Subcutaneous abdominal adipose tissue (tissue), 5 donors: ENCODE results near the gene EDAR.

Experiments
- H3K27ac ChIP-seq: one replicate; pipeline ENCODE4 v1.7.0; 2013; ENCODE audit warnings: low read depth, mild to moderate bottlenecking, inconsistent platforms, low read length, moderate library complexity
- H3K27me3 ChIP-seq, 5 donors: one replicate each; pipeline ENCODE4 v1.7.0; 2013; ENCODE audit warnings: low read length in 5 of 5, inconsistent platforms in 1 of 5; ENCODE audit not compliant: control insufficient read depth in 5 of 5, insufficient read depth in 4 of 5
- H3K36me3 ChIP-seq, 5 donors: one replicate each; pipeline ENCODE4 v1.7.0; 2013; ENCODE audit warnings: low read length in 5 of 5; ENCODE audit not compliant: control insufficient read depth in 5 of 5, insufficient read depth in 5 of 5
- H3K4me1 ChIP-seq, 5 donors: one replicate each; pipeline ENCODE4 v1.7.0; 2013; ENCODE audit warnings: low read length in 5 of 5, mild to moderate bottlenecking in 3 of 5, moderate library complexity in 1 of 5; ENCODE audit not compliant: control insufficient read depth in 5 of 5, insufficient read depth in 5 of 5
- H3K4me3 ChIP-seq, 5 donors: one replicate each; pipeline ENCODE4 v1.7.0; 2013; ENCODE audit warnings: low read length in 5 of 5, low read depth in 1 of 5
- H3K9ac ChIP-seq, 5 donors: one replicate each; pipeline ENCODE4 v1.7.0; 2013; ENCODE audit warnings: low read length in 5 of 5, mild to moderate bottlenecking in 4 of 5, moderate library complexity in 3 of 5
- H3K9me3 ChIP-seq, 5 donors: one replicate each; pipeline ENCODE4 v1.7.0; 2013; ENCODE audit warnings: low read length in 5 of 5; ENCODE audit not compliant: control insufficient read depth in 5 of 5
- donor health status: healthy.
- donor health status: healthy.
- donor health status: healthy.
- donor health status: healthy.
- donor health status: healthy.

Gene EDAR

DNA sequence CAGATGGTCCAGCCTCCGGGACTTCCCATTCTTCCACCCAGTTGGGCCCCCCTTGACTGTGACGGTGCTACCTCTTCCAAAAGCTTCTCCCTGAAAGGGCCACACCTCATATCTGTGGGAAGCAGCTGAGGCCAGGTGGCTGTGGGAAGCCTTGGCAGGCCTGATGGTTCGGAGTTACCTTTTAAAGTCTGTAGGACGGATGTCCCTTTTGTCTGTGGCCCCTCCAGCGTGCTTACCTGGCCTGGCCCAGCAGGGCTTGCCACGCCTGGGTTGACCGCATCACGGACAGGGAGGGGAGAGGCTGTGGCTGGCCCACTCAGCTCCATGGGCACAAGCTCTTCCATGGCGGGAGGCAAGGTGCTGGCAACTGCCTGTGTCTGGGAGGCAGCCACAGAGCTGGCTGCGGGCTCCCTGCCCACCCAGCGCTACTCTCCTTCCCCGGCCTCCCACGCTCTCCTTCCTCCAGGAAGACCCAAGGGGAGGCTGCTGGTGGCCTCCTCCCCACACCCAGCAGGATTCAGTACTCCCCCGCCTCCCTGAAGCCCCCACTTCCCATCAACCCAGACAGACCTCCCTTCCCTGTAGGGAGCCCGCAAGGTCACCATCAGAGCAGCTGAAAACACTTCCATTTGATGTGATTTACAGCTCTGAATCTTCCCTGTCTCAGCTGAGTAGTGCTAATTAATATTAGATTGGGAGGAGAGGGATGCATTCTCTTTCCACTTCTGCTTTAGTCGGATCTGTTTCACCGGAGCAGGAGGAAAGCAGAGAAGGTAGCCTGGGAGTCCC lies 52.8 kb downstream of the EDAR start:
- Histone ChIP-seq H3K27ac (no peak overlapping the region), H3K27me3 (peaks cover 0 to 18% (median 5%) of the 10 kb centered on the region in 5 donors), H3K4me3 (no peak overlapping the region), H3K4me1 (peaks cover 0 to 4% (median 0%) of the 10 kb centered on the region in 5 donors), H3K36me3 (no peaks in the 10 kb centered on the region), H3K9ac (no peak overlapping the region), H3K9me3 (no peaks in the 10 kb centered on the region)

GRCh38 chr2:108935271-108935741 lies 53.7 kb downstream of the EDAR start:
- no peak overlapping the region for H3K9ac ChIP-seq
- peaks cover 0 to 4% (median 0%) of the 10 kb centered on the region in 5 donors for H3K4me1 ChIP-seq
- H3K36me3 ChIP-seq = no peaks in the 10 kb centered on the region
- no peak overlapping the region for H3K27ac ChIP-seq
- H3K4me3 ChIP-seq = no peak overlapping the region
- no peaks in the 10 kb centered on the region for H3K9me3 ChIP-seq
- peaks cover 0 to 21% (median 7%) of the 10 kb centered on the region in 5 donors for H3K27me3 ChIP-seq

DNA sequence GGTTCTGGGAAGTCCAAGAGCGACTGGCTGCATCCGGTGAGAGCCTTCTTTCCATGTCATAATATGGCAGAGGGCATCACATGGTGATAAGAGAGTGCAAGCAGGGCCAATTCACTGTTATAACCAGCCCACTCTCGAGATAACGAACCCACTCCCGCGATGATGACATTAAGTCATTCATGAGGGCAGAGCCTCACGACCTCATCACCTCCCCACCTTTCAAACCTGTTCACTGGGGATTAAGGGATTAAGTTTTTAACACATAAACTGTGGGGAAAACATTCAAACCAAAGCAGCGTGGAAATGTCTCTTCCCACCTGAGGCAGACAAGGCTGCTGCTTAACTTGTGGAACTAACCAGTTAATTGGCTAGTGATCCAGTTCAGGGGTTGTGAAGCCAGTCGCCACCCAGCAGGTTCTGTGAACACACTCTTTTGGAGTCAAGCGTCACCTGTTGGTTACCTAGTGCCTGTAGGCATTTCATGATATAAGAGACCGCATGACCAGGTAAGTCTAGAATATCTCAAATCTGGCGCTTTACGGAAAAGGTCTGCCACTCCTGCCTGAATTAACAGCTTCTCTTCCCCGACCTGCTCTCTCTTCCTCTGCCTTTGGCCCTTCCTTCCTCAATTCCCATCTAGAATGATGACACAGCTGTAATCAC lies 54.3 kb downstream of the EDAR start:
- Histone ChIP-seq H3K36me3 (no peaks in the 10 kb centered on the region), H3K27ac (no peak overlapping the region), H3K9me3 (no peaks in the 10 kb centered on the region), H3K9ac (no peak overlapping the region), H3K4me1 (peaks cover 0 to 4% (median 0%) of the 10 kb centered on the region in 5 donors), H3K27me3 (peaks cover 0 to 18% (median 1%) of the 10 kb centered on the region in 5 donors), H3K4me3 (no peak overlapping the region)

GRCh38 chr2:108934151-108934550 lies 54.9 kb downstream of the EDAR start:
- H3K27ac ChIP-seq = no peak overlapping the region
- H3K4me1 ChIP-seq = peaks cover 0 to 4% (median 0%) of the 10 kb centered on the region in 5 donors
- peaks cover 0 to 15% (median 2%) of the 10 kb centered on the region in 5 donors for H3K27me3 ChIP-seq
- no peak overlapping the region for H3K4me3 ChIP-seq
- H3K36me3 ChIP-seq = no peaks in the 10 kb centered on the region
- H3K9me3 ChIP-seq = no peaks in the 10 kb centered on the region
- H3K9ac ChIP-seq = no peak overlapping the region

- H3K9me3 ChIP-seq = no peaks in the 10 kb centered on the region
- H3K27ac ChIP-seq = no peak overlapping the region
- peaks cover 0 to 15% (median 3%) of the 10 kb centered on the region in 5 donors for H3K27me3 ChIP-seq
- peaks cover 0 to 4% (median 0%) of the 10 kb centered on the region in 5 donors for H3K4me1 ChIP-seq
- H3K9ac ChIP-seq = no peak overlapping the region
- H3K4me3 ChIP-seq = no peak overlapping the region
- H3K36me3 ChIP-seq = no peaks in the 10 kb centered on the region
These were observed 55.3 kb downstream of the EDAR start for GRCh38 chr2:108933691-108934117.

GRCh38 chr2:108932736-108933332 lies 56.2 kb downstream of the EDAR start:
- no peak overlapping the region for H3K27ac ChIP-seq
- no peaks in the 10 kb centered on the region for H3K36me3 ChIP-seq
- no peak overlapping the region for H3K9ac ChIP-seq

DNA sequence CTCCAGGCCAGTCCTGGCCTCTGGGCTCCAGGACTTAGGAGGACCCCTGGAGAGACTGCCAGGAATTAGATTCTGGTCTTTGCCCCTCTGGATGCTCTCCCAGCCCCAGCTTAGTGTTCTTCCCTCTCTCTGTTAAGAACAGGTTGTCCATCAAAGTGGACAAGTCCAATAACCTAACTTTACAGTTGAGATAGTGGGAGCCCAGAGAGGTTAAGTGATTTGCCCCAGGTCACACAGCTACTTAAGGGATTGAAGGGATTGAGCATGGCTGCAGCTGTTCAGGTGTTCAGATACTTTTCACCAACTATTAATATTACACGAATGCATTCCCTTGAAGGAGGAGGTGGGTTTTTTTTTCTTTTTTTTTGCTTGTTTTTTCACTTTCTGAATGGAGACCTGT lies 57.6 kb downstream of the EDAR start:
- no peaks in the 10 kb centered on the region for H3K36me3 ChIP-seq
- no peak overlapping the region for H3K4me3 ChIP-seq
- peaks cover 0 to 15% (median 3%) of the 10 kb centered on the region in 5 donors for H3K27me3 ChIP-seq
- H3K9ac ChIP-seq = no peak overlapping the region
- peaks cover 0 to 4% (median 0%) of the 10 kb centered on the region in 5 donors for H3K4me1 ChIP-seq
- no peak overlapping the region for H3K27ac ChIP-seq
- H3K9me3 ChIP-seq = no peaks in the 10 kb centered on the region

More at GRCh38 chr2:108932736-108933332, 56.2 kb downstream of the EDAR start:
- Histone ChIP-seq H3K9me3 (no peaks in the 10 kb centered on the region), H3K4me3 (no peak overlapping the region), H3K27me3 (peaks cover 0 to 15% (median 3%) of the 10 kb centered on the region in 5 donors), H3K4me1 (peaks cover 0 to 4% (median 0%) of the 10 kb centered on the region in 5 donors)

- H3K4me3 ChIP-seq = no peak overlapping the region
- H3K27me3 ChIP-seq = peaks cover 0 to 11% (median 3%) of the 10 kb centered on the region in 5 donors
- H3K4me1 ChIP-seq = peaks cover 0 to 4% (median 0%) of the 10 kb centered on the region in 5 donors
These were observed 59.1 kb downstream of the EDAR start for GRCh38 chr2:108929807-108930425.

DNA sequence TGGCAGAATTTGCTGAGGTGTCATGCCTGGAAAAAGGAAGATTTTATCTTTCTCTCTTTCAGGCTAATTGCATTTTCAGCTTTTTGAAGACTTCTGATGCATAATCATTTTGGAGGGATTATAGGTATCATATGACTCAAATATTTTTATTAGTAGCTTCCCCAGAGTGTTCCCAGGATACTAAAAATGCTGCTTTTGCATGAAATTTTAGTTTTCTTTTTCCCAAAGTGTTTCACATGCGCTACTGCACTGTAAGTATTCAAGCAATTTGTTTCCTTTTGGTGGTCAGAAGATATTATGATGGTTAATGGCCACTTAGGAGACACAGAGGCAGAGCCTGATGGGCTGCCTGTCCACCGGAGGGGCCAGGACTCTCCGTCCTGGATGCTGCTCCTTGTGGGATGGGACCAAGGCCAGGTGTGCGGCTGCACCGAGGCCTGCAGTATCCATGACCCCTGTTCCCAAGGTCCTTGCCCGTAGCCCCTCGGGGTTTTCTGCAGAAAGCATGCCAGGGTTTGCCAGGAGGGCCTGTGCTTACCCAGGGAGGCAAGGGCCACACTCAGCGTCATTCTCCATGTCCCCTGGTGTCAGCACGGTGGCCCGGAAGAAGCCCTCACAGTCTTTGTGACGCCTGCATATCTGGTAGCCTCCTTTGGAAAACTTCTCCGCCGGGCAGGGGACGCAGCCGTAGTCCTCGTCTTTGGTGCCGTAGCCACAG lies 60.2 kb downstream of the EDAR start:
- H3K36me3 ChIP-seq = no peaks in the 10 kb centered on the region
- peaks cover 0 to 4% (median 0%) of the 10 kb centered on the region in 5 donors for H3K4me1 ChIP-seq
- no peak overlapping the region for H3K4me3 ChIP-seq
- peaks cover 0 to 10% (median 3%) of the 10 kb centered on the region in 5 donors for H3K27me3 ChIP-seq
- H3K9me3 ChIP-seq = no peaks in the 10 kb centered on the region
- H3K27ac ChIP-seq = no peak overlapping the region
- no peak overlapping the region for H3K9ac ChIP-seq

More at GRCh38 chr2:108929807-108930425, 59.1 kb downstream of the EDAR start:
- Histone ChIP-seq H3K36me3 (no peaks in the 10 kb centered on the region), H3K27ac (no peak overlapping the region), H3K9me3 (no peaks in the 10 kb centered on the region), H3K9ac (no peak overlapping the region)
